Activated naive CD4-positive, alpha-beta T cell treated with anti-CD3 and anti-CD28 coated beads, Interleukin-2, amount 50 U/mL, for 24 hours (primary cell): ENCODE measurements around the gene CD300LG.

ENCODE experiments used
- H3K27ac Mint-ChIP-seq: one replicate; pipeline ENCODE4 v1.8.0; 2021; ENCODE audit warnings: mild to moderate bottlenecking, mixed read lengths
- H3K27me3 Mint-ChIP-seq: one replicate; pipeline ENCODE4 v1.8.0; 2021; ENCODE audit warnings: mixed read lengths
- H3K36me3 Mint-ChIP-seq: one replicate; pipeline ENCODE4 v1.8.0; 2021; ENCODE audit warnings: mixed read lengths
- H3K4me1 Mint-ChIP-seq: one replicate; pipeline ENCODE4 v1.8.0; 2021; ENCODE audit warnings: mixed read lengths
- H3K4me3 Mint-ChIP-seq: one replicate; pipeline ENCODE4 v1.8.0; 2021; ENCODE audit warnings: mild to moderate bottlenecking, mixed read lengths
- H3K9me3 Mint-ChIP-seq: one replicate; pipeline ENCODE4 v1.8.0; 2021; ENCODE audit warnings: mixed read lengths

The CD300LG gene

GRCh38 chr17:43816336-43817320 lies 30.3 kb upstream of the CD300LG start:
- no peak overlapping the region for H3K27ac Mint-ChIP-seq
- H3K4me3 Mint-ChIP-seq = no peak overlapping the region
- no peaks in the 10 kb centered on the region for H3K27me3 Mint-ChIP-seq
- H3K36me3 Mint-ChIP-seq = no peaks in the 10 kb centered on the region
- no peaks in the 10 kb centered on the region for H3K9me3 Mint-ChIP-seq
- no peaks in the 10 kb centered on the region for H3K4me1 Mint-ChIP-seq

- H3K27ac Mint-ChIP-seq = no peak overlapping the region
- no peak overlapping the region for H3K4me3 Mint-ChIP-seq
- H3K4me1 Mint-ChIP-seq = no peaks in the 10 kb centered on the region
- no peaks in the 10 kb centered on the region for H3K9me3 Mint-ChIP-seq
- H3K36me3 Mint-ChIP-seq = no peaks in the 10 kb centered on the region
- no peaks in the 10 kb centered on the region for H3K27me3 Mint-ChIP-seq
Measured at GRCh38 chr17:43817826-43818225, 29.1 kb upstream of the CD300LG start.

GRCh38 chr17:43818966-43819365 lies 28.0 kb upstream of the CD300LG start:
- H3K4me3 Mint-ChIP-seq = no peak overlapping the region
- no peaks in the 10 kb centered on the region for H3K9me3 Mint-ChIP-seq
- H3K27me3 Mint-ChIP-seq = no peaks in the 10 kb centered on the region
- no peak overlapping the region for H3K27ac Mint-ChIP-seq
- no peaks in the 10 kb centered on the region for H3K36me3 Mint-ChIP-seq
- no peaks in the 10 kb centered on the region for H3K4me1 Mint-ChIP-seq

DNA sequence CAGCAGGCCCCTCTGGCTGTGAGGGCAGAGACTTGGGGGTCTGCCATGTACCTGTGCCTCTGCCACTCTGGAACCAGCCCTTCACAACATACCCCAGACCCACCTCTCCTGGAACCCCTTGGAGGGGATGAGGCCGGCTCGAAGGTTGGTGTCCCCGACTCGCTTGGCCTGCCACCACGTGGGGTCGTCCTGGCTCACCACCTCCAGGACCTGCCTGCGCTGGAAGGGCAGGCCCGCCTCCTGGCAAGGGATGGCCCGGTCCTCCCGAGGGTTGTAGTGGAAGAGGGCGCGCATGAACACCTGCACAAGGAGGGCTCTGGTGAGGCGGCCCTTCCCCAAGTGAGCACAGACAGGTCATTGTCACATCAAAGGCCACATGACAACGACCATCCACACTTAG lies 26.2 kb upstream of the CD300LG start:
- Mint-ChIP-seq H3K36me3 (no peaks in the 10 kb centered on the region), H3K4me1 (no peaks in the 10 kb centered on the region), H3K27ac (no peak overlapping the region), H3K9me3 (no peaks in the 10 kb centered on the region), H3K27me3 (no peaks in the 10 kb centered on the region), H3K4me3 (no peak overlapping the region)

DNA sequence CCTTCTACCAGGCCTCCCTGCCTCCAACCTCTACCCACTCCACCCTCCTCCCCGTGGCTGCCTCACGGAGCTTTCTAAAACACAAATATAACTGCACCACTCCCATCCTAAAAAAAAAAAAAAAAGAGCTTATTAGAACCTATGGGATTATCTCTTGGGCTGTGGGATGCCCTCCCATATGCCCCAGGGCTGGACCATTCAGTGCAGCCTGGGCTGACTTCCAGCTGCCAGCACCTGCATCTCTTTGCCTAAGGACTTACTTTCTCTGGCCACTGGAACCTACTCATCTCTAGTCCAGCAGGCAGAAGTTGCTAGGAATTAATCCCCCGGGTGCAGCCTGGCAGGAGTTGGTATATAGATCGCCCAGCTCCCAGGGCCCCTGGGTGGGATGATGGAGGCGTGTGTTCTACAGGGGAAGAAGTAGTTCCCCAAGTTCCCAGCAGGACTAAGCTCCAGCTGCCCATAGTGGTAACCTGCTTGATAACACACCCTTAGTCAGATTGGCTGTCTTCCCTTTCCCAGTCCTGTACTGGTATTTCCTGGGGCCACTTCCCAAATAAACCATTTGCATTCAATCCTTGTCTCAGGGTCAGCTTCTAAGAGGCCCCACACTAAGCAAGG lies 24.3 kb upstream of the CD300LG start:
- Mint-ChIP-seq H3K4me1 (no peaks in the 10 kb centered on the region), H3K36me3 (no peaks in the 10 kb centered on the region)

DNA sequence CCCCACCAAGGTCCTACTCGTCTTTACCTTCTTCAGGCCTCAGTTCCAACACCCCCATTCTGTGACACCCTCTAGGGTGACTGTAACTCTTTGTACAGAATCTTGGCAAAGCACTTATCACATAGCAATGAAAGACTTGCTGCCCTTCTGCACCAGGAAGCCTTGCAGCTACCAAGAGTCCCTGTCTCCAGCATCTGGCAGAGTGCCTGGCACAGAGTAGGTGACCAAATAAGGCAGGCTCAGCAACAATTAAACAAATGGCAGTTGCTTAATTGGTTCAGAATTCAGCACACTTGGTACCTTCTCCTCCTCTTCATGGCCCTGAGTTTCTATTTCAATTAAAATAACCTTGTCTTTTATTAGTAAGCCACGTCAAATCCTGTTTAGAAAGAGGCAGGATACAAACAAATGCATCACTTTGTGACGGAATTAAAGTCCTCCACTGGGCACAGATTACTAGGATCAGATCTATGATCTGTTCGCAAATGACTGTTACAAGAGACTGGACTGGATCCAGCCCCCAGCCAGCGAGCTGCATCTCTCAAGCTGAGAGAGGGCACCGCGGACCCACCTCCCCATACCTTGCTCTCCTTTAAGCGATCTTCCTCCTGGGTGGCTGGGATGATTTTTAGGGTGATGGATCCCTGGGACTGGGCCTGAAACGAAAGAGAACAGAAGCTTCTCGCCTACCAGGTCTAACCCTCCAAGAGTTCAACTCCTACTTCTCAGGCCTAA lies 23.5 kb upstream of the CD300LG start:
- H3K4me3 Mint-ChIP-seq = no peak overlapping the region
- H3K27ac Mint-ChIP-seq = no peak overlapping the region
- no peaks in the 10 kb centered on the region for H3K27me3 Mint-ChIP-seq
- no peaks in the 10 kb centered on the region for H3K9me3 Mint-ChIP-seq
- no peaks in the 10 kb centered on the region for H3K4me1 Mint-ChIP-seq
- no peaks in the 10 kb centered on the region for H3K36me3 Mint-ChIP-seq

More for the DNA sequence above, 24.3 kb upstream of the CD300LG start:
- no peak overlapping the region for H3K4me3 Mint-ChIP-seq
- no peak overlapping the region for H3K27ac Mint-ChIP-seq
- H3K9me3 Mint-ChIP-seq = no peaks in the 10 kb centered on the region
- no peaks in the 10 kb centered on the region for H3K27me3 Mint-ChIP-seq

DNA sequence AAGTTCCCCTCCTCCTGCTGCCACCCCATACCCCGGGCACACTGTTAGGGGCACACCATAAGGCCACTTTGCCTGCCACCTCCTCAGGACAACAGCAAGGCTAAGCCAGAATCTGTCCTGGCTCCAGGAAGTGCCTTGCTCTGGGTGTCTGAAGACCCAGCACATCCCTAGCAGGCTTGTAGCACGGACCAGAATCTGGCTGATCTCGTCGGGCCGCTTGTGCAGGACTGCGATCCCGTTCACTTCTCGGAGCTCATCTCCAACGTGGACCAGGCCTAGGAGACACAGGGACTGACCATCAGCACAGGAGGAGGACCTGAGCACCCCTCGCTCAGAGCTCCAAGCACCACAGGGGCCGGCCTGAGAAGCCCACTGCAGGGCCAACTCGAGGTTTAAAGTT lies 21.4 kb upstream of the CD300LG start:
- no peak overlapping the region for H3K4me3 Mint-ChIP-seq
- H3K27me3 Mint-ChIP-seq = no peaks in the 10 kb centered on the region
- H3K27ac Mint-ChIP-seq = no peak overlapping the region
- no peaks in the 10 kb centered on the region for H3K9me3 Mint-ChIP-seq
- no peaks in the 10 kb centered on the region for H3K4me1 Mint-ChIP-seq
- H3K36me3 Mint-ChIP-seq = no peaks in the 10 kb centered on the region

GRCh38 chr17:43826206-43826605 lies 20.8 kb upstream of the CD300LG start:
- H3K36me3 Mint-ChIP-seq = no peaks in the 10 kb centered on the region
- H3K4me1 Mint-ChIP-seq = no peaks in the 10 kb centered on the region
- no peaks in the 10 kb centered on the region for H3K27me3 Mint-ChIP-seq
- H3K27ac Mint-ChIP-seq = no peak overlapping the region
- H3K4me3 Mint-ChIP-seq = no peak overlapping the region
- no peaks in the 10 kb centered on the region for H3K9me3 Mint-ChIP-seq

GRCh38 chr17:43827596-43827995 lies 19.4 kb upstream of the CD300LG start:
- Mint-ChIP-seq H3K4me3 (no peak overlapping the region), H3K4me1 (no peaks in the 10 kb centered on the region), H3K36me3 (no peaks in the 10 kb centered on the region), H3K27me3 (no peaks in the 10 kb centered on the region), H3K27ac (no peak overlapping the region), H3K9me3 (no peaks in the 10 kb centered on the region)

GRCh38 chr17:43829738-43830137 lies 17.2 kb upstream of the CD300LG start:
- peaks cover 9% of the 10 kb centered on the region for H3K4me1 Mint-ChIP-seq
- no peak overlapping the region for H3K4me3 Mint-ChIP-seq

GRCh38 chr17:43830510-43831140 lies 16.4 kb upstream of the CD300LG start:
- peak overlapping the region; percentile 38 for H3K27ac Mint-ChIP-seq
- H3K4me1 Mint-ChIP-seq = peaks cover 9% of the 10 kb centered on the region
- no peaks in the 10 kb centered on the region for H3K36me3 Mint-ChIP-seq
- no peaks in the 10 kb centered on the region for H3K9me3 Mint-ChIP-seq
- peak overlapping the region; percentile 60 for H3K4me3 Mint-ChIP-seq
- peaks cover 13% of the 10 kb centered on the region for H3K27me3 Mint-ChIP-seq

More at GRCh38 chr17:43829738-43830137, 17.2 kb upstream of the CD300LG start:
- H3K36me3 Mint-ChIP-seq = no peaks in the 10 kb centered on the region
- no peaks in the 10 kb centered on the region for H3K9me3 Mint-ChIP-seq
- no peak overlapping the region for H3K27ac Mint-ChIP-seq
- peaks cover 12% of the 10 kb centered on the region for H3K27me3 Mint-ChIP-seq

DNA sequence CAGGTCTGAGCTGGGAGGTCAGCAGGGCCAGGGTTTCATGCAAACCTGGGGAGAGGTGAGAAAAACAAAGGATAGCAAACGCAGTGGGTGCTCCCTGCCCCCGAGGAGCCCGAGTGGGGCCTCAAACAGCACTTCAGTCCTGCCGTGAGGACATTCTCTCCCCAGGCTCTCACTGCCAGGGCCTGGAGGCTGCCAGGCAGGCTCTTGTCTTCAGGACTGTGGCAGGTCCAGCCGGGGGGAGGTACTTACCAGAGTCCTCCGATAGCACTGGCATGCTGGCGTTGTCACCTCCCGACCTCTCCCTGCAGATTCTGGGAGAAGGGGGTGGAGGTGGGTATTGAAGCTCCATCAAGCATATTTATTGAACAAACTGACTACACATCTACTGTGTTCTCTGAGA lies 15.3 kb upstream of the CD300LG start:
- H3K9me3 Mint-ChIP-seq = no peaks in the 10 kb centered on the region
- no peaks in the 10 kb centered on the region for H3K36me3 Mint-ChIP-seq
- no peak overlapping the region for H3K27ac Mint-ChIP-seq
- peaks cover 9% of the 10 kb centered on the region for H3K4me1 Mint-ChIP-seq
- peak overlapping the region; percentile 84 for H3K4me3 Mint-ChIP-seq
- H3K27me3 Mint-ChIP-seq = peaks cover 18% of the 10 kb centered on the region

DNA sequence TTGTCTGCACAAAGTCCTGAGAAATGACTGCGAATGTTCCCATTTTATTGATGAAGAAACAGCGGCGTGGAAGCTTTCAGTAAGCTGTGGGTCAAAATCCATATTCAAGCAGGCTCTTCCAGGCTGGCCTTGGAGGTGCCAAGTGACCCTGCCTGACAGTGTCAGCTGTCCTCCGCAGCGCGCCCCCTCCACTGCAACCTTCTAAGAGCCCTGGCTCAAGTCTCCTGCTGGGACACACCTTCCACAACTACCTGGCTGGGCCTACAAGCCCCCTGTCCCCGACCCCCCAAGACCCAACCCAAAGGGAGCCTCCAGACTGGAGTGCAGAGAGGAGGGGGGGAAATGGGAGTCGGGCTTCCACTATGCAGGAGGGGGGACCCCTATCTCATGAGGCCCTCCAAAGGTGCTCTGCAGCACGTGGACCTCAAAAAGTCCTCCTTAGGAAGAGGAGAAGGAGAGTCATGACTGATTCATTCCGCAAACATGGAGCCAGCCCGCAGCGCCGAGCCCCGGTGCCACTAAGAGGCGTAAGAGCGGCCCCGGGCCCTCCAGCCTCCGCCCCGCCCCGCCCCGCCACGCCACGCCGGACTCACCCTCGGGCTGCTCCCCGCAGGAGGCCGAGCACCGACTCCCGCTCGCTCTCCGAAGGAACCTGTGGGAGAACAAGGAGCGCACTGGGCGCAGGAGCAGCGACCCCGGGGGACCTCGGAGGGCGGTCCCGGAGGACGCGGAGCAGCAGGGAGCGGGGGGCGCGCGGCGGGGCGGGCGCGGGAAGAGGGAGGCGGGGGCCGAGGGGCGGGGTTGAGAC lies 14.6 kb upstream of the CD300LG start:
- peaks cover 18% of the 10 kb centered on the region for H3K27me3 Mint-ChIP-seq
- H3K27ac Mint-ChIP-seq = no peak overlapping the region
- H3K4me3 Mint-ChIP-seq = peak overlapping the region; percentile 84
- no peaks in the 10 kb centered on the region for H3K36me3 Mint-ChIP-seq
- no peaks in the 10 kb centered on the region for H3K9me3 Mint-ChIP-seq
- peaks cover 9% of the 10 kb centered on the region for H3K4me1 Mint-ChIP-seq

DNA sequence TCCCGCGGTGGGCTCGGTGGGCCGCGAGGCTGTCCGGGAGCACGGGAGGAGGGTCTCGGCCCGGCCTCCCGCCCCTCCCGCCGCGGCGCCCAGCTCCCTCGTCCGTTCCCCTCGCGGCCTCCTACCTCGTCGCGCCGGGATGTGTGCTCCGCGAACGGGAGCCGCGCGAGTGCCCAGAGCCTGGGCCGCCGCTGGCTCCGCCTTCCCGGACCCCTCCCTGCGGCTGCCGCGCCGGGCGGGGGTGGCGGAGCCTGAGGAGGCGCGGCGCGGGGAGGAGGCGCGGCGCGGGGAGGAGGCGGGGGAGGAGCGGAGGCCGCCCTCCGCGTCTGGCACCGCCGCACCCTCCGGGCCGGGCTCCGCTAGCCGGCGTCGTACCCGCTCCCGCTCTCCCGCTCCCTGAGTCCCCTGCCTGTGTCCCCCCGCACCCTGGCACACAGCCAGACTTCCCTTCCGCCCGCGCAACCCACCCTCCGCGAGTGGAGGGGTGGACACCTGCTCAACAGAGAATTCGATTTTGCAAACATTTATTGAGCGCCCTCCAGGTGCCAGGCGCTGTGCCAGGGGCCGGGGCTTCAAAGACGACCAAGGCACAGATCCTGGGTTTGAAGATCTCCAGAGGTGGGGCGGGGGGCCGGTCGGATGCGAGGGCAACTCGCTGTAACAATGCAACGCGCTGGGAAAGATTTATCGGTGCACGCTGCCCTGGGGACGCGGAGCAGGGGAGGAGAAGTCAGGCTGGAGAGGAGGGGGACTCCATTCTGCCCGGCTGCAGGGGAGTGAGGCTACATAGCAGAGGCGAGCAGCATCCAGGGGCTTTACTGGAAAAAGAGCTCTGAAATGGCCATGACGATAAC lies 13.8 kb upstream of the CD300LG start, which contains the start of gene MPP3:
Gene MPP3 (minus strand): TSS at position 171 of the 854 bp plus-strand sequence. CDS start 1,240 bp downstream, outside the sequence.
- Mint-ChIP-seq H3K27me3 (peaks cover 19% of the 10 kb centered on the region), H3K27ac (no peak within 1 kb of the TSS), H3K4me1 (peaks cover 9% of the 10 kb centered on the region), H3K36me3 (no peaks in the 10 kb centered on the region), H3K9me3 (no peaks in the 10 kb centered on the region), H3K4me3 (peak within 1 kb of the TSS; percentile 84)
